ENCODE measurements around the gene PEAK3.

Gene PEAK3

DNA sequence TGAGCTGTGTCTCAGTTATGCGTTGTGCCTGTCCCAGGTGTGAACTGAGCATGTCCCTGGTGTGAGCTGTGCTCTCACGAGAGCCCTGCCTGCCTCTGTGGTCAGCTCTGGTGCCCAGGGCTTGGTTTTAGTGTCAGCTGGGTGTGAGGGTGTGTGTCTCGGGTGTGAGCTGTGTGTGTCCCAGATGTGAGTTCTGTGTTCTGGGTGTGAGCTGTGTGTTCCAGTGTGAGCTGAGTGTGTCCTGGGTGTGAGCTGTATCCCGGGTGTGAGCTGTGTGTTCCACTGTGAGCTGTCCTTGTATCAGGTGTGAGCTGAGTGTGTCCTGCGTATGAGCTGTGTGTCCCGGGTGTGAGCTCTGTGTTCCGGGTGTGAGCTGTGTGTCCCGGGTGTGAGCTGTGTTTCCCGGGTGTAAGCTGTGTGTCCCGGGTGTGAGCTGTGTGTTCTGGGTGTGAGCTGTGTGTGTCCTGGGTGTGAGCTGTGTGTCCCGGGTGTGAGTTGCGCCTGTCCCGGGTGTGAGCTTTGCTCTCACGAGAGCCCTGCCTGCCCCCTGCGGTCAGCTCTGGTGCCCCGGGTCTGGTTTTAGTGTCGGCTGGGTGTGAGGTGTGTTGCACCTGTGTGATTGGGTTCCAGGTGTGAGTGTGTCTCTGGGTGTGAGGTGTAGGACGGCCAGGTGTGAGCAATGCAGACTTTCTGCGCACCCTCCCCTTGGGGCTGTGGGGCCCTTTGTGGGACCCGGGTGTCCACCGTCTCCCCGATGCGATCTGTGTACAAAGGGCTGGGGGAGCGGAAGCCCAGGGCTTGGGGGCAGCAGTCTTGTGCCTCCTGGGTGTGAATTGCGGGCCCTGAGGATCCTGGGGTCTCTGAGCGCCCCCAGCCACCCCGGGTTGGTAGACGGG lies 7.1 kb upstream of the PEAK3 start:
- Histone ChIP-seq H3K27ac (no peak overlapping the region), H3K4me3 (ENCODE audit: low read depth, low read length) (no peak overlapping the region), H3K36me3 (replicated peaks) (no peaks in the 10 kb centered on the region), H3K27me3 (replicated peaks) (peaks cover 46% of the 10 kb centered on the region)
- DNase-seq = no peak
- in situ Hi-C loops (cut with HindIII; ENCODE audit: low pct_ligation_motif_present, low sequenced_read_pairs) = no loop called here
- TF ChIP-seq, protein P1, sequence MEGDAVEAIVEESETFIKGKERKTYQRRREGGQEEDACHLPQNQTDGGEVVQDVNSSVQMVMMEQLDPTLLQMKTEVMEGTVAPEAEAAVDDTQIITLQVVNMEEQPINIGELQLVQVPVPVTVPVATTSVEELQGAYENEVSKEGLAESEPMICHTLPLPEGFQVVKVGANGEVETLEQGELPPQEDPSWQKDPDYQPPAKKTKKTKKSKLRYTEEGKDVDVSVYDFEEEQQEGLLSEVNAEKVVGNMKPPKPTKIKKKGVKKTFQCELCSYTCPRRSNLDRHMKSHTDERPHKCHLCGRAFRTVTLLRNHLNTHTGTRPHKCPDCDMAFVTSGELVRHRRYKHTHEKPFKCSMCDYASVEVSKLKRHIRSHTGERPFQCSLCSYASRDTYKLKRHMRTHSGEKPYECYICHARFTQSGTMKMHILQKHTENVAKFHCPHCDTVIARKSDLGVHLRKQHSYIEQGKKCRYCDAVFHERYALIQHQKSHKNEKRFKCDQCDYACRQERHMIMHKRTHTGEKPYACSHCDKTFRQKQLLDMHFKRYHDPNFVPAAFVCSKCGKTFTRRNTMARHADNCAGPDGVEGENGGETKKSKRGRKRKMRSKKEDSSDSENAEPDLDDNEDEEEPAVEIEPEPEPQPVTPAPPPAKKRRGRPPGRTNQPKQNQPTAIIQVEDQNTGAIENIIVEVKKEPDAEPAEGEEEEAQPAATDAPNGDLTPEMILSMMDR (IDR thresholded peaks at IDR 0.05; ENCODE audit: low read depth, low read length, missing control alignments) = no peak

DNA sequence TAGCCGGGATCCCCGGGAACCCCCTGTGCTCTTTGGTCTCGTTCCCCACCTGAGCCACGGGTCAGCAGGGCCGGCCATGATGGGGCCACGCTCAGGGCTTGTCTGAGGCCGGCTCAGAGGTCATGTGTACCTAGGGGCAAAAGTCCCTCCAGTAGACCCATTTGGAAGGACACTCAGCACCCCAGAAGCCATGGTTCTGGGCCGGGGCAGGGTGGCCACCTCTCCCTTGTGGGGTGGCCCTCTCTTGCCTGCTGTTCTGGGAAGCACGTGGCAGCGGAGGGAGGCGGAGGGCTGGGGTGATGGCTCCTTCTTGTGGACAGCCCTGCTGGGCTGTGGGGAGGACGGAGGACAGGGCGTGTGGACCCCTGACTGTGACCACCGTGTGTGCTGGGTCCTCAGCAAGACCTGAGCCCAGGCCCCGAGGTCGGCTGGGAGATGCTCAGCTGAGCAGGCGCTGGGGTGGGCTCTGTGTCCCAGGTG lies 6.4 kb upstream of the PEAK3 start:
- TF ChIP-seq, protein P1 (IDR thresholded peaks at IDR 0.05; ENCODE audit: low read depth, low read length, missing control alignments) = no peak
- in situ Hi-C loops (cut with HindIII; ENCODE audit: low pct_ligation_motif_present, low sequenced_read_pairs) = no loop called here
- DNase-seq = no peak
- peaks cover 42% of the 10 kb centered on the region for H3K27me3 ChIP-seq (replicated peaks)
- H3K27ac ChIP-seq = no peak overlapping the region
- no peak overlapping the region for H3K4me3 ChIP-seq (ENCODE audit: low read depth, low read length)
- H3K36me3 ChIP-seq (replicated peaks) = no peaks in the 10 kb centered on the region

DNA sequence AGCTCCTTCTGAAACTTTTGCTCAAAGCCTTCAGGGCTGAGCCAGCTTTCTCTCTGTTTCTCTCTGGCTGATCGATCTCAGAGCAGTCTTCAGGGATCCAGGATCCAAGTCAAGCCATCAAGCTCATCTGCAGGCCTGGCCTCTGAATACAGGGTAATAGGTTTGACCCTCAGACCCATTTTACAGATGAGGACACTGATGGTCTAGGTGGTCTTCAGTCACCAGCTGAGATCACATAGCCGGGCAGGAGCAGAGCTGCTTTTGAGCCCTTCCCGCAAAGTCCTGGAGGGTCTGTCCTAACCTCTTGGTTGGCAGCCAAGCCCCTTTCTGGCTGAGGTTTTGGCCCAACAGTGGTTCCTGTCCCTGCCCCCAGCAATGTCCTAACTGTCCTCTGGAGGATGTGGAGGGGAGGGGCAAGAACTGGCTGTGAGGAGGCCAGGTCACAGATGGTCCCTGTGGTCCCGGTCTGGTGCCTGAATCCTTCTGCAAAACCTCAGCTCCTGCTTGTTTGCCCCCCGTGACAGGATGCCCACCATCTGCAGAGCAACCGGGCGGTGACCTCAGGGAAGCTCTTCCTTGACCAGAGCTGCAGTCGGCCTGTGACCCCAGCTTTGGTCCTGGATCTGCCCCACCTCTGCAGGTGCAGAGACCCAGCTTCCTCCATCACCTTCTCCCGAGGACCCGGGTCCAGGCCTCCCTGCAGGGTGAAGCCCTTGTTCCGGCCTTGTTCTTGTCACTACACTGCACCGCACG lies 5.8 kb upstream of the PEAK3 start:
- DNase-seq = no peak
- Histone ChIP-seq H3K27ac (no peak overlapping the region), H3K4me3 (ENCODE audit: low read depth, low read length) (no peak overlapping the region), H3K36me3 (replicated peaks) (no peaks in the 10 kb centered on the region), H3K27me3 (replicated peaks) (peaks cover 39% of the 10 kb centered on the region)
- in situ Hi-C loops (cut with HindIII; ENCODE audit: low pct_ligation_motif_present, low sequenced_read_pairs) = no loop called here
- TF ChIP-seq, protein P1 (IDR thresholded peaks at IDR 0.05; ENCODE audit: low read depth, low read length, missing control alignments) = no peak

DNA sequence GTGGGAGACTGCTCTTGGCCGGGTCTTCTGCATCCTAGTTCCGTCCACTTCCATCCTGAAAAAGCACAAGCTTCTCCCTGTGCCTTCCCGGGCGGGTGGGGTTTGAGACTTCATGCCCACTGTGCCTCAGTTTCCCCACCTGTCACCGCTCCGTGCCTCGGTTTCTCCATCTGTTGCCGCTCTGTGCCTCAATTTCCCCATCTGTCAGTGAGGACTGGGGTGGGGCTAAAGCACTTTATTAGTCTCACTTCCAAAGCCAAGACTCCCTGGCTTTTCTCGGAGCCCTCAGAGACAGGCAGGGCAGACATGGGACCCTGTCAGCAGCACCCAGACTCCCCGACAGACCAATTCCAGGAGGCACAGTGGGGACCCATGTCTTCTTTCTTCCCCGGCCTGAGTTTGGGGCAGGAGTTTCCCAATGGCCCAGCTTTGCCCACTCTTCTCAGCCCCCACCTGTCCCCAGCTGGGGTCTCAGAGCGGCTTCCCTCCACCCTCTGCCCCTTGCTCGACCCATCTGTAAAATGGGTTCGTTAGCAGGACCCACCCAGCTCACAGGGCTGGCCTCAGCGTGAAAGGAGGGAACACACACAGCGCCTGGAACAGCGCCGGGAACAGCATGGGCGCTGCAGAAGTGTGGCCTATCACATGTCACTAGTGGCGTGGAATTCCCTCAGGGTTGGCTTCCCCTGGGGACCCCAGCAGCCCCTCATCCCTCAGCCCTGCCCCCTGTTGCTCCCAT lies 4.6 kb upstream of the PEAK3 start:
- H3K27ac ChIP-seq = no peak overlapping the region
- H3K27me3 ChIP-seq (replicated peaks) = peaks cover 34% of the 10 kb centered on the region
- H3K4me3 ChIP-seq (ENCODE audit: low read depth, low read length) = no peak overlapping the region
- no peak for DNase-seq
- in situ Hi-C loops (cut with HindIII; ENCODE audit: low pct_ligation_motif_present, low sequenced_read_pairs) = no loop called here
- H3K36me3 ChIP-seq (replicated peaks) = no peaks in the 10 kb centered on the region
- TF ChIP-seq, protein P1 (IDR thresholded peaks at IDR 0.05; ENCODE audit: low read depth, low read length, missing control alignments) = no peak

DNA sequence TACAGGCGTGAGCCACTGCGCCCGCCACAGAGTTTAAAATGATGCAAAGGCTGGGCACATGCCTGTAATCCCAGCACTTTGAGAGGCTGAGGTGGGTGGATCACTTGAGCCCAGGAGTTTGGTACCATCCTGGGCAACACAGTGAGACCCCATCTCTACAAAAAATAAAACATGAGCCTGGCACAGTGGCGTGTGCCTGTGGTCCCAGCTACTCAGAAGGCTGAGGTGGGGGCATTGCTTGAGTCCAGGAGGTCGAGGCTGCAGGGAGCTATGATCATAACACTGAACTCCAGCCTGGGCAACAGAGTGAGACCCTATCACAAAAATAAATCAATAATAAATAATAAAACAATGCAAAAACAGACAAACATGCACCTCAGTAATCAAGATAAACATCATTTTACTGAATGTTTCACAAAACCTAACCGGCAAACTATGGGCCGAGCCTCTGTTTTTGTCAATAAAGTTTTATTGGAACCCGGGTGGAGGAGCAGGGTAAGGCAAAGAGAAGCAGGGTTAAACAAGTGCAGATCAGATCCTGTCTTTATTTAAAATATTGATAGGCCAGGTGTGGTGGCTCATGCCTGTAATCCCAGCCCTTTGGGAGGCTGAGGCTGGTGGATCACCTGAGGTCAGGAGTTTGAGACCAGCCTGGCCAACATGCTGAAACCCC lies 2.0 kb upstream of the PEAK3 start:
- Histone ChIP-seq H3K4me3 (ENCODE audit: low read depth, low read length) (no peak overlapping the region), H3K27ac (no peak overlapping the region), H3K27me3 (replicated peaks) (peaks cover 9% of the 10 kb centered on the region), H3K36me3 (replicated peaks) (no peaks in the 10 kb centered on the region)
- no peak for DNase-seq
- TF ChIP-seq, protein P1 (IDR thresholded peaks at IDR 0.05; ENCODE audit: low read depth, low read length, missing control alignments) = no peak
- in situ Hi-C loops (cut with HindIII; ENCODE audit: low pct_ligation_motif_present, low sequenced_read_pairs) = no loop called here
